Neural progenitor cell (in vitro differentiated cells): ENCODE data around the gene PGR. TPM values are rescaled to one million over a fixed set of nuclear protein-coding genes. Genes with fewer than 3 reads are reported as not detected.

Experiments
- DNase-seq: peaks from one replicate; pipeline ENCODE4 v3.0.0-alpha.2; 2016; ENCODE audit warnings: low spot score
- H2AFZ ChIP-seq: fragments of 200-600 bp; sonication (generic); replicated peaks from 2 replicates; pipeline ENCODE4 v1.6.1; 2016; ENCODE audit warnings: antibody characterized with exemption
- H3F3A ChIP-seq: fragments of 200-600 bp; sonication (generic); 2 replicates; pipeline ENCODE4 v1.6.1; 2016; ENCODE audit warnings: antibody characterized with exemption, low read depth
- H3K27ac ChIP-seq: fragments of 200-600 bp; sonication (generic); 2 replicates; pipeline ENCODE4 v1.5.1; 2016; ENCODE audit warnings: mild to moderate bottlenecking
- H3K27me3 ChIP-seq: fragments of 200-600 bp; sonication (generic); 2 replicates; pipeline ENCODE4 v1.6.1; 2016; ENCODE audit warnings: mild to moderate bottlenecking, moderate library complexity
- H3K36me3 ChIP-seq: fragments of 200-600 bp; sonication (generic); 2 replicates; pipeline ENCODE4 v1.5.1; 2016
- H3K4me1 ChIP-seq: fragments of 200-600 bp; sonication (generic); 2 replicates; pipeline ENCODE4 v1.6.1; 2016; ENCODE audit warnings: mixed run types
- H3K4me2 ChIP-seq: fragments of 200-600 bp; sonication (generic); 2 replicates; pipeline ENCODE4 v1.6.1; 2016
- H3K4me3 ChIP-seq: fragments of 200-600 bp; sonication (generic); 2 replicates; pipeline ENCODE4 v1.5.1; 2016
- H3K79me2 ChIP-seq: fragments of 200-600 bp; sonication (generic); 2 replicates; pipeline ENCODE4 v1.6.1; 2016; ENCODE audit warnings: low read depth
- H3K9ac ChIP-seq: fragments of 200-600 bp; sonication (generic); 2 replicates; pipeline ENCODE4 v1.6.1; 2016
- H3K9me3 ChIP-seq: fragments of 200-600 bp; sonication (generic); 2 replicates; pipeline ENCODE4 v1.5.1; 2016; ENCODE audit warnings: low read depth
- H4K20me1 ChIP-seq: fragments of 200-600 bp; sonication (generic); 2 replicates; pipeline ENCODE4 v1.6.1; 2016; ENCODE audit warnings: low read depth
- H3K27ac Mint-ChIP-seq: 3 replicates; pipeline ENCODE4 v1.8.0; 2021; ENCODE audit warnings: mixed read lengths
- H3K27me3 Mint-ChIP-seq: 2 replicates; pipeline ENCODE4 v1.8.0; 2022; ENCODE audit warnings: low read depth, mild to moderate bottlenecking, inconsistent platforms, moderate library complexity, mixed read lengths; ENCODE audit not compliant: insufficient read depth
- H3K36me3 Mint-ChIP-seq: 3 replicates; pipeline ENCODE4 v1.8.0; 2021; ENCODE audit warnings: mixed read lengths
- H3K4me1 Mint-ChIP-seq: 3 replicates; pipeline ENCODE4 v1.8.0; 2021; ENCODE audit warnings: mixed read lengths
- H3K4me3 Mint-ChIP-seq: 3 replicates; pipeline ENCODE4 v1.8.0; 2021; ENCODE audit warnings: mild to moderate bottlenecking, moderate library complexity, mixed read lengths
- H3K9me3 Mint-ChIP-seq: 3 replicates; pipeline ENCODE4 v1.8.0; 2020; ENCODE audit warnings: mixed read lengths
- EZH2 ChIP-seq: fragments of 200-600 bp; sonication (generic); IDR thresholded peaks from 2 replicates; pipeline ENCODE4 v1.6.1; 2017; ENCODE audit warnings: antibody characterized with exemption, mild to moderate bottlenecking, moderate library complexity
- EZH2phosphoT487 ChIP-seq: fragments of 200-600 bp; sonication (generic); IDR thresholded peaks from 2 replicates; pipeline ENCODE4 v1.6.1; 2017; ENCODE audit warnings: antibody characterized with exemption
- total RNA-seq: library from RNA; depleted of rRNA; stranded (reverse); fragments of >200 nt; gene quantifications from 2 replicates; pipeline ENCODE4 v1.2.3, GENCODE V29; 2015; ENCODE audit warnings: low replicate concordance
- TF ChIP-seq, protein P1 (sequence below): fragments of 200-600 bp; sonication (generic); IDR thresholded peaks from 2 replicates; pipeline ENCODE4 v1.5.1; 2017; ENCODE audit warnings: antibody characterized with exemption, mild to moderate bottlenecking

The PGR gene
- total RNA-seq: 0.07 and 0.40 TPM in 2 replicates

DNA sequence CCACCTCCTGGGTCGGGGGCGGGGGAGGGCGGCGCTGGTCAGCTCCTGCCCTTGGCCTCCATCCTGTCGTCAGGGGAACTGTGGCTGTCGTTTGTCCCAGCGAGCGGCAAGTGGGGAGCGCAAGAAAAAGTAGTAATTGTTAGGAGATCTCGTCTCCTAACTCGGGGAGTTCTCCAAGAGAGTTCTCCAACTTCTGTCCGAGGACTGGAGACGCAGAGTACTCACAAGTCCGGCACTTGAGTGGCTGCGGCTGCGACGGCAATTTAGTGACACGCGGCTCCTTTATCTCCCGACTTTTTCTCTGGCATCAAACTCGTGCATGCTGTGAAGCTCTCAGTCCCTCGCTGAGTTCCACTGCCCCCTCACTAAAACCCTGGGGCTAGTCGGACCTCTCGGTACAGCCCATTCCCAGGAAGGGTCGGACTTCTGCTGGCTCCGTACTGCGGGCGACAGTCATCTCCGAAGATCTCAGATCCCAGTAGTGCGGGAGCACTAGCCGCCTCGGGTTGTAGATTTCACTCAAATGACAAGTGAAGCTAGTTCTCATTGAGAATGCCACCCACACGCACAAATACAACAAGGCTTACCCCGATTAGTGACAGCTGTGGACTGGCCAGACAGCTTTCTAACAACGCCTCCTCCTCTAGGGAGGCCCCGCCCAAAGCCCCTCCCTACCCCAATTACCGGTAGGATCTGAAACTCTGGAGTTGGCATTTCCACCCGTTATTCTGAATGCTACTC is at the start of gene PGR:
Gene PGR, minus strand, starts transcription at position 611 of the 741 bp plus-strand sequence. CDS start 743 bp downstream, outside the sequence.
- TF ChIP-seq EZH2phosphoT487: peak; percentile 44
- TF ChIP-seq, protein P1, sequence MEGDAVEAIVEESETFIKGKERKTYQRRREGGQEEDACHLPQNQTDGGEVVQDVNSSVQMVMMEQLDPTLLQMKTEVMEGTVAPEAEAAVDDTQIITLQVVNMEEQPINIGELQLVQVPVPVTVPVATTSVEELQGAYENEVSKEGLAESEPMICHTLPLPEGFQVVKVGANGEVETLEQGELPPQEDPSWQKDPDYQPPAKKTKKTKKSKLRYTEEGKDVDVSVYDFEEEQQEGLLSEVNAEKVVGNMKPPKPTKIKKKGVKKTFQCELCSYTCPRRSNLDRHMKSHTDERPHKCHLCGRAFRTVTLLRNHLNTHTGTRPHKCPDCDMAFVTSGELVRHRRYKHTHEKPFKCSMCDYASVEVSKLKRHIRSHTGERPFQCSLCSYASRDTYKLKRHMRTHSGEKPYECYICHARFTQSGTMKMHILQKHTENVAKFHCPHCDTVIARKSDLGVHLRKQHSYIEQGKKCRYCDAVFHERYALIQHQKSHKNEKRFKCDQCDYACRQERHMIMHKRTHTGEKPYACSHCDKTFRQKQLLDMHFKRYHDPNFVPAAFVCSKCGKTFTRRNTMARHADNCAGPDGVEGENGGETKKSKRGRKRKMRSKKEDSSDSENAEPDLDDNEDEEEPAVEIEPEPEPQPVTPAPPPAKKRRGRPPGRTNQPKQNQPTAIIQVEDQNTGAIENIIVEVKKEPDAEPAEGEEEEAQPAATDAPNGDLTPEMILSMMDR: no peak
- peak; percentile 71 for TF ChIP-seq EZH2
- H3K79me2 ChIP-seq: no peaks in the 10 kb centered on the region

DNA sequence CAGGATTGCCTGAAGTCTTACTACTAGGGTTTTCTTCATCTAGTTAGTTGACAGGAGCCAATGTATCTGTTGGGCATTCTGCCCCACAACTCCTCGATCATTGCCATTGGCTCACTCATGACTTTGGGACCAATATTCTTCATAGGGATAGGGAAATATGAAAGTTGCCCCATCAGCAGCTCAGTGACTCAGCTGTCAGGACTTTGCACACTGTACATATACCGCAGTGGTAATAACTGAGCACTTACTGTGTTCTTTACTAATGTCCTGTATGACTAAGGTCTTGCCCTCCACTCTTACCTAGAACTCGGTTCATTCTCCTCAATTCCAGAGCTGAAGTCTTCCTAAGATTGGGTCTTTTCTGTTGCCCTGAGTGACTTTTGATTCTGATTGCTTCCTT is 46.8 kb upstream of the PGR start:
- TF ChIP-seq EZH2: no peak
- no peak for TF ChIP-seq EZH2phosphoT487
- TF ChIP-seq, protein P1: no peak

More for the DNA sequence above, at the start of gene PGR:
- Mint-ChIP-seq H3K9me3 (no peaks in the 10 kb centered on the region), H3K27ac (no peak within 1 kb of the TSS), H3K4me3 (peak within 1 kb of the TSS; percentile 87), H3K36me3 (no peaks in the 10 kb centered on the region), H3K4me1 (peaks cover 10% of the 10 kb centered on the region), H3K27me3 (peaks cover 52% of the 10 kb centered on the region)
- peak within 1 kb of the TSS; percentile 99 for H2AFZ ChIP-seq
- no peaks in the 10 kb centered on the region for H3K36me3 ChIP-seq
- no peaks in the 10 kb centered on the region for H3F3A ChIP-seq
- H3K4me2 ChIP-seq: peak within 1 kb of the TSS; percentile 73
- no peaks in the 10 kb centered on the region for H3K9me3 ChIP-seq
- H3K9ac ChIP-seq: no peak within 1 kb of the TSS
- no peak within 1 kb of the TSS for H3K27ac ChIP-seq
- peaks cover 20% of the 10 kb centered on the region for H4K20me1 ChIP-seq
- peak; percentile 70 for DNase-seq
- peak within 1 kb of the TSS; percentile 49 for H3K4me3 ChIP-seq
- H3K27me3 ChIP-seq: peaks cover 92% of the 10 kb centered on the region
- no peaks in the 10 kb centered on the region for H3K4me1 ChIP-seq

DNA sequence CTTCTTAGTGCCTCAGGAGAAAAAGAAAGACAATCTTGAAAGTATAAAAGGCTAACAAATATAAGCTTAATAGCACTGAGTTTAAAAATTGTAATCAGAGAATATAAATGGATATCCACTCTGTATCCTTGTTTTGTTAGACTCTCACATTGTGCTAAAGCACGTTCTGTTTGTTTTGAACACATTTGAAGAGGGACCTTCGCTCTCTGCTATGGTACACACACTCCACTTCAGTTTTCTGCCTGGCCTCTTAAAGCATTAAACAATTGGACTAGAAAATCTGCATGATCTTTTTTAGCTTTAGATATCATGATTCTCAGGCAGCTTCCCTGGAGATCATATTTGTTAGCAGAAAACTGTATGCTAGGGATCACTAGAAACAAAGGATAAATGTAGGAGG is 40.3 kb upstream of the PGR start:
- Mint-ChIP-seq H3K4me1 (peaks cover 4% of the 10 kb centered on the region), H3K4me3 (no peak overlapping the region), H3K27ac (no peak overlapping the region), H3K36me3 (no peaks in the 10 kb centered on the region), H3K27me3 (no peaks in the 10 kb centered on the region), H3K9me3 (no peaks in the 10 kb centered on the region)
- Histone ChIP-seq H3F3A (no peaks in the 10 kb centered on the region), H3K9ac (no peak overlapping the region), H3K27me3 (no peaks in the 10 kb centered on the region), H3K36me3 (no peaks in the 10 kb centered on the region), H3K79me2 (no peaks in the 10 kb centered on the region), H4K20me1 (no peaks in the 10 kb centered on the region), H2AFZ (no peak overlapping the region), H3K4me3 (no peak overlapping the region), H3K27ac (no peak overlapping the region), H3K9me3 (no peaks in the 10 kb centered on the region), H3K4me1 (no peaks in the 10 kb centered on the region), H3K4me2 (no peak overlapping the region)
- DNase-seq: no peak
- TF ChIP-seq EZH2phosphoT487 (no peak), EZH2 (no peak)
- TF ChIP-seq, protein P1: no peak

More for the DNA sequence above, 46.8 kb upstream of the PGR start:
- no peaks in the 10 kb centered on the region for H3K36me3 ChIP-seq
- H3K79me2 ChIP-seq: no peaks in the 10 kb centered on the region
- H3K36me3 Mint-ChIP-seq: no peaks in the 10 kb centered on the region
- DNase-seq: no peak
- no peak overlapping the region for H3K27ac Mint-ChIP-seq
- no peak overlapping the region for H3K9ac ChIP-seq
- no peak overlapping the region for H2AFZ ChIP-seq
- no peak overlapping the region for H3K27ac ChIP-seq
- H3K27me3 Mint-ChIP-seq: no peaks in the 10 kb centered on the region
- H3K4me3 ChIP-seq: no peak overlapping the region
- no peaks in the 10 kb centered on the region for H3K9me3 Mint-ChIP-seq
- H3K4me1 Mint-ChIP-seq: peaks cover 3% of the 10 kb centered on the region
- no peaks in the 10 kb centered on the region for H3F3A ChIP-seq
- no peak overlapping the region for H3K4me2 ChIP-seq
- H3K9me3 ChIP-seq: no peaks in the 10 kb centered on the region
- H3K4me3 Mint-ChIP-seq: no peak overlapping the region
- no peaks in the 10 kb centered on the region for H3K27me3 ChIP-seq
- H3K4me1 ChIP-seq: no peaks in the 10 kb centered on the region
- no peaks in the 10 kb centered on the region for H4K20me1 ChIP-seq
